ENCODE measurements around the gene BAZ2B.

DNA sequence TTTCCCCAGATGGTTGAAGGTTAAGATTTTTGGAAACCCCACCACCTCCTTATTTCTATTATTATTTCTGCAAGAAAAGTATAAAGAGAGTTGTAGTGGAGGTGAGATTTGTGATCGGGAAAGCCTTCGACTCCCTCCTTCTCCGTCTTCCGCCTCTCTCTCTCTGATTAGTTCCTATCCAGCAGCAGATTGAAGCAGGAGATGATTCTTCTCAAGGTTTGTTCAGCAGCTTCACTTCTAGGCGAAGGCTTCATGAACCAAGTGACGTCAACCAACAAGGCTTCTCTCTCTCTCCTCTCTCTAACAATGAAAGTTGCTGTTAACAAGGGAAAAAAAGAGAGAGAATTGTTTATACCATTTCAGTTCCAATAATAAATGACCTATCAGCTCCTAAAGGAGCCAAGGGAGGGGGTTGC is at the start of gene BAZ2B:
- TF ChIP-seq, protein P1, sequence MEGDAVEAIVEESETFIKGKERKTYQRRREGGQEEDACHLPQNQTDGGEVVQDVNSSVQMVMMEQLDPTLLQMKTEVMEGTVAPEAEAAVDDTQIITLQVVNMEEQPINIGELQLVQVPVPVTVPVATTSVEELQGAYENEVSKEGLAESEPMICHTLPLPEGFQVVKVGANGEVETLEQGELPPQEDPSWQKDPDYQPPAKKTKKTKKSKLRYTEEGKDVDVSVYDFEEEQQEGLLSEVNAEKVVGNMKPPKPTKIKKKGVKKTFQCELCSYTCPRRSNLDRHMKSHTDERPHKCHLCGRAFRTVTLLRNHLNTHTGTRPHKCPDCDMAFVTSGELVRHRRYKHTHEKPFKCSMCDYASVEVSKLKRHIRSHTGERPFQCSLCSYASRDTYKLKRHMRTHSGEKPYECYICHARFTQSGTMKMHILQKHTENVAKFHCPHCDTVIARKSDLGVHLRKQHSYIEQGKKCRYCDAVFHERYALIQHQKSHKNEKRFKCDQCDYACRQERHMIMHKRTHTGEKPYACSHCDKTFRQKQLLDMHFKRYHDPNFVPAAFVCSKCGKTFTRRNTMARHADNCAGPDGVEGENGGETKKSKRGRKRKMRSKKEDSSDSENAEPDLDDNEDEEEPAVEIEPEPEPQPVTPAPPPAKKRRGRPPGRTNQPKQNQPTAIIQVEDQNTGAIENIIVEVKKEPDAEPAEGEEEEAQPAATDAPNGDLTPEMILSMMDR (IDR thresholded peaks at IDR 0.05): no peak
- TF ChIP-seq POLR2A (IDR thresholded peaks at IDR 0.05): peak; percentile 53 to 61
